Activated CD8-positive, alpha-beta T cell treated with anti-CD3 and anti-CD28 coated beads for 36 hours (primary cell): ENCODE measurements around the gene PHLDB3. TPM values are rescaled to one million over a fixed set of nuclear protein-coding genes. Genes with fewer than 3 reads are reported as not detected.

Experiments
- ATAC-seq: fragments of 200-7000 bp; cut with Tn5 transposase; one replicate; pipeline ENCODE4 v1.10.0; 2021; ENCODE audit warnings: mild to moderate bottlenecking, moderate library complexity
- CTCF ChIA-PET: fragments of 350-600 bp; sonication (Branson Sonifier 250); formaldehyde crosslinking; loops from one replicate; lab custom pipeline; 2021; ENCODE audit warnings: antibody characterized with exemption; lab: Charles Lee
- POLR2A ChIA-PET: fragments of 350-600 bp; sonication (Branson Sonifier 250); formaldehyde crosslinking; loops from one replicate; lab custom pipeline; 2021; ENCODE audit warnings: antibody characterized with exemption; lab: Charles Lee
- DNase-seq: peaks from one replicate; pipeline ENCODE4 v3.0.0-alpha.2; 2020
- H3K27ac Mint-ChIP-seq: one replicate; pipeline ENCODE4 v1.8.0; 2021; ENCODE audit warnings: mild to moderate bottlenecking, mixed read lengths
- H3K27me3 Mint-ChIP-seq: one replicate; pipeline ENCODE4 v1.8.0; 2021; ENCODE audit warnings: mixed read lengths
- H3K36me3 Mint-ChIP-seq: one replicate; pipeline ENCODE4 v1.8.0; 2021; ENCODE audit warnings: low read depth, mixed read lengths
- H3K4me1 Mint-ChIP-seq: one replicate; pipeline ENCODE4 v1.8.0; 2021; ENCODE audit warnings: low read depth, mixed read lengths
- H3K4me3 Mint-ChIP-seq: one replicate; pipeline ENCODE4 v1.8.0; 2021; ENCODE audit warnings: mild to moderate bottlenecking, moderate library complexity, mixed read lengths
- H3K9me3 Mint-ChIP-seq: one replicate; pipeline ENCODE4 v1.8.0; 2021; ENCODE audit warnings: mixed read lengths
- intact Hi-C: fragments of 100-400 bp; cut with micrococcal nuclease; formaldehyde crosslinking; loops from one replicate; pipeline ENCODE4 v1.10.0; 2022
- total RNA-seq, 2 experiments: library from RNA; stranded (reverse); gene quantifications; one replicate each; pipeline ENCODE4 v1.2.3, GENCODE V29; 2021
- TF ChIP-seq, protein P1 (sequence below): fragments of 200-600 bp; IDR thresholded peaks from one replicate; pipeline ENCODE4 v1.8.0; 2022; ENCODE audit warnings: antibody characterized with exemption, mild to moderate bottlenecking

PHLDB3 gene
- total RNA-seq, 2 experiments from 2014 or later: 14.7 to 17.5 TPM

DNA sequence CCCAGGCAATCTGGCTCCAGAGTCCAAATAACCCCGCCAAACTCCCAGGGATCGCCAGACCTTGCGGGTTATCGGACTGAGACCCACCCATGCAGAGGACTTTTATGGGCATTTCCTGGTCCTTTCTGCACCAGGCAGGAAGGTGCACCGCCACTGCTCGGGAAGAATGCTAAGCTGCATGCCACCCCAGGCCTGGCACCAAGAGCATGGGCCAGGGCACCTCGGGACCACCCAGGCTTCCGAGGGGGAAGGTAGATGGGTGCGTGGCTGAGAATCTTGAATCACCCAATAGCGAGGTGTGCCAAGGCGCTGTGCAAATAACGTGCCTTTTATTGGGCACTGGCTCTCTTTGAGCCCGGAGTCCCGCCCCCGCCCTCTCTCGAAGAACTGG, 28.0 kb upstream of the PHLDB3 start:
- peak overlapping the region; percentile 82 for H3K4me3 Mint-ChIP-seq
- POLR2A ChIA-PET: interaction anchor here (0.7 to 1.2 kb wide), 11 partner anchors 23 to 247 kb away, joined by 3 to 6 read pairs (median 3); partner anchors contain the start of genes IRGQ, XRCC1 and ZNF576

DNA sequence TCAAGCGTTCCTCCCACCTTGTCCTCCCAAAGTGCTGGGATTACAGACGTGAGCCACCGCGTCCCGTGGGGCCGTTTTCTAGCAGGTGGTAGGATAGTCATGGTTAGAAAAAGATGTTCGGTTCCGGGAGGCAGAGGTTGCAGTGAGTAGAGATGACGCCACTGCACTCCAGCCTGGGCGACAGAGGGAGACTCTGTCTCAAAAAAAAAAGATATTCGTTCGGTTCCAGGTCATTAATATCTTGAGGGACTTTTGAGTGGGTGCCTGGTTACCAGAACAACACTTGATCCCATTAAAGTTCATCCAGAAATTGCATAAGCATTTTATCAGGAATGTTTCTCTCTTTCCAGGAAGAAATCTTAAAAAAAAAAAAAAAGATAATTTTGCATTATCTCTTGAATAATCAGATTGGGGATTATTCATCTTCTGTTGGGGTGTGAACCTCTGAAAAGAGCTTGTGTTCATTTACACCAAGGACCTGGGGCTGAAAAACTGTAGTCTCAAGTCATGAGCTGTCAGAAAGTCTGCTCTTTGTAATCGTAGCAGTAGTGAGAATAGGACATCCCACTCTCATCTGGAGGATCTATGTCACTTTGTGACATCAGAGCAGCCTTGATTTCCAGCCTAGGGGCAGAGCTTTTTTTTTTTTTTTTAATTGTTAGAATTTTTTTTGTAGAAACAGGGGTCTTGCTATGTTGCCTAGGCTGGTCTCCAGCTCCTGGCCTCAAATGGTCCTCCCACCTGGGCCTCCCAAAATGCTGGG, 23.5 kb upstream of the PHLDB3 start:
- Mint-ChIP-seq H3K4me3 (peak overlapping the region; percentile 43), H3K27ac (peak overlapping the region; percentile 61), H3K4me1 (peaks cover 30% of the 10 kb centered on the region)

More for the DNA sequence above, 28.0 kb upstream of the PHLDB3 start:
- CTCF ChIA-PET: interaction anchor here (1.0 to 8.1 kb wide), 7 partner anchors 13 to 100 kb away, joined by 3 to 75 read pairs (median 9); partner anchors contain the start of genes IRGQ and ZNF576
- peak; percentile 12 for ATAC-seq
- H3K27ac Mint-ChIP-seq: peak overlapping the region; percentile 85
- intact Hi-C loops: loop anchor here (10.0 kb wide), 1 partner anchor 62 kb away; the partner anchor contains the start of genes IRGQ and ZNF576
- DNase-seq: no peak
- no peaks in the 10 kb centered on the region for H3K27me3 Mint-ChIP-seq
- TF ChIP-seq, protein P1, sequence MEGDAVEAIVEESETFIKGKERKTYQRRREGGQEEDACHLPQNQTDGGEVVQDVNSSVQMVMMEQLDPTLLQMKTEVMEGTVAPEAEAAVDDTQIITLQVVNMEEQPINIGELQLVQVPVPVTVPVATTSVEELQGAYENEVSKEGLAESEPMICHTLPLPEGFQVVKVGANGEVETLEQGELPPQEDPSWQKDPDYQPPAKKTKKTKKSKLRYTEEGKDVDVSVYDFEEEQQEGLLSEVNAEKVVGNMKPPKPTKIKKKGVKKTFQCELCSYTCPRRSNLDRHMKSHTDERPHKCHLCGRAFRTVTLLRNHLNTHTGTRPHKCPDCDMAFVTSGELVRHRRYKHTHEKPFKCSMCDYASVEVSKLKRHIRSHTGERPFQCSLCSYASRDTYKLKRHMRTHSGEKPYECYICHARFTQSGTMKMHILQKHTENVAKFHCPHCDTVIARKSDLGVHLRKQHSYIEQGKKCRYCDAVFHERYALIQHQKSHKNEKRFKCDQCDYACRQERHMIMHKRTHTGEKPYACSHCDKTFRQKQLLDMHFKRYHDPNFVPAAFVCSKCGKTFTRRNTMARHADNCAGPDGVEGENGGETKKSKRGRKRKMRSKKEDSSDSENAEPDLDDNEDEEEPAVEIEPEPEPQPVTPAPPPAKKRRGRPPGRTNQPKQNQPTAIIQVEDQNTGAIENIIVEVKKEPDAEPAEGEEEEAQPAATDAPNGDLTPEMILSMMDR: no peak
- H3K9me3 Mint-ChIP-seq: no peaks in the 10 kb centered on the region
- H3K4me1 Mint-ChIP-seq: peaks cover 20% of the 10 kb centered on the region
- H3K36me3 Mint-ChIP-seq: peaks cover 6% of the 10 kb centered on the region

DNA sequence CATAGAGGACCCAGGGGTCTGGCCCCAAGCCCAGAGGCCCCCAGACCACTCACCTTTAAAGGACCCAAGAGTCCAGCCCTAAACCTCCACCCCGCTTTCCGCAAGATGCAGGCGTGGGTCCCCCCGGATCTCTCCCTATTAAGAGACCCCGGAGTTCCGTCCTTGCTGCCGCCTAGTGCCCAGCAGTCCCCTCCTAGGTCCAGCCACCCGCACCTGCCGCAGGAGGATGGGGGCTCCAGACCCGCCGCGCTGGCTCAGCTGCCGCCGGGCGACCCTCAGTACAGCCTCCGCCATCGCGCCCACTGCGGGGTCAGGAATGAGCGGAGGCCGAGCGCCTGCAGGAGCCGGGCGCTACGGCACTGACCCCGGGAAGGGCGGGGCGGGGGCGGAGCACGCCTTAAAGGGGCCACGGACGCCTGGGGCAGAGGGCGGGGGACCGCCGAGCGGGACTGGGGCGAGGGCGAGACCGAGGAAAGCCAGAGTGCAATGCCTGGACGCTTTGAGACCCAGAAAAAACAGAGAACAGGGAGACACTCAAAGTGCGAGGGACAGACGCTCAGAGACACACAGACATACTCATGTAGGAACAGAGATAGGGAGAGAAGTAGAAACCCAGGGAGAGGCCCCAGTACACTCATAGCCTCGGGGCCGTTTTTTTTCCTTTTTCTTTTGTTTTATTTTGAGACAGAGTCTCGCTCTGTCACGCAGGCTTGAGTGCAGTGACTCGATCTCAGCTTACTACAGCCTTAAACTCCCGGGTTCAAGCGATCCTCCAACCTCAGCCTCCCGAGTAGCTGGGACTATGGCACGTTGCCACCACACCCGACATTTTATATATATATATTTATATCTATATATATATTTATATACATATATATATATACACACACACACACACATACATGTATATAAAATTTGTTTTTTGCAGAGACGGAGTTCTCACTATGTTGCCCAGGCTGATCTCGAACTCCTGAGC, 22.6 kb upstream of the PHLDB3 start, which contains the start of gene ETHE1:
Gene ETHE1, minus strand, starts transcription at position 318 of the 976 bp plus-strand sequence. Its CDS starts 24 bp downstream, at position 294.
- peak within 1 kb of the TSS; percentile 97 for H3K27ac Mint-ChIP-seq
- TF ChIP-seq, protein P1: no peak
- POLR2A ChIA-PET: interaction anchor here (0.6 to 2.0 kb wide), 3 partner anchors 48 to 87 kb away, joined by 3 to 6 read pairs (median 4); partner anchors contain the start of gene PINLYP
- no peaks in the 10 kb centered on the region for H3K9me3 Mint-ChIP-seq
- peaks cover 1% of the 10 kb centered on the region for H3K36me3 Mint-ChIP-seq
- CTCF ChIA-PET: interaction anchor here (1.1 to 3.2 kb wide), 7 partner anchors 7 to 80 kb away, joined by 3 to 18 read pairs (median 7); no protein-coding TSS in a partner anchor
- ATAC-seq (peak; percentile 76), DNase-seq (peak; percentile 85)
- intact Hi-C loops: no loop called here
- no peaks in the 10 kb centered on the region for H3K27me3 Mint-ChIP-seq
- peaks cover 25% of the 10 kb centered on the region for H3K4me1 Mint-ChIP-seq
- peak within 1 kb of the TSS; percentile 93 for H3K4me3 Mint-ChIP-seq

More for the DNA sequence above, 23.5 kb upstream of the PHLDB3 start:
- peaks cover 1% of the 10 kb centered on the region for H3K36me3 Mint-ChIP-seq
- ATAC-seq (peak; percentile 8), DNase-seq (peak; percentile 29)
- H3K9me3 Mint-ChIP-seq: no peaks in the 10 kb centered on the region
- intact Hi-C loops: no loop called here
- H3K27me3 Mint-ChIP-seq: no peaks in the 10 kb centered on the region
- TF ChIP-seq, protein P1: no peak
- ChIA-PET CTCF (interaction anchor here (1.2 to 3.2 kb wide), 5 partner anchors 8 to 81 kb away, joined by 4 to 18 read pairs (median 8); no protein-coding TSS in a partner anchor), POLR2A (interaction anchor here (0.6 to 2.0 kb wide), 4 partner anchors 48 to 88 kb away, joined by 3 to 6 read pairs (median 4); partner anchors contain the start of genes IRGQ and PINLYP)

DNA sequence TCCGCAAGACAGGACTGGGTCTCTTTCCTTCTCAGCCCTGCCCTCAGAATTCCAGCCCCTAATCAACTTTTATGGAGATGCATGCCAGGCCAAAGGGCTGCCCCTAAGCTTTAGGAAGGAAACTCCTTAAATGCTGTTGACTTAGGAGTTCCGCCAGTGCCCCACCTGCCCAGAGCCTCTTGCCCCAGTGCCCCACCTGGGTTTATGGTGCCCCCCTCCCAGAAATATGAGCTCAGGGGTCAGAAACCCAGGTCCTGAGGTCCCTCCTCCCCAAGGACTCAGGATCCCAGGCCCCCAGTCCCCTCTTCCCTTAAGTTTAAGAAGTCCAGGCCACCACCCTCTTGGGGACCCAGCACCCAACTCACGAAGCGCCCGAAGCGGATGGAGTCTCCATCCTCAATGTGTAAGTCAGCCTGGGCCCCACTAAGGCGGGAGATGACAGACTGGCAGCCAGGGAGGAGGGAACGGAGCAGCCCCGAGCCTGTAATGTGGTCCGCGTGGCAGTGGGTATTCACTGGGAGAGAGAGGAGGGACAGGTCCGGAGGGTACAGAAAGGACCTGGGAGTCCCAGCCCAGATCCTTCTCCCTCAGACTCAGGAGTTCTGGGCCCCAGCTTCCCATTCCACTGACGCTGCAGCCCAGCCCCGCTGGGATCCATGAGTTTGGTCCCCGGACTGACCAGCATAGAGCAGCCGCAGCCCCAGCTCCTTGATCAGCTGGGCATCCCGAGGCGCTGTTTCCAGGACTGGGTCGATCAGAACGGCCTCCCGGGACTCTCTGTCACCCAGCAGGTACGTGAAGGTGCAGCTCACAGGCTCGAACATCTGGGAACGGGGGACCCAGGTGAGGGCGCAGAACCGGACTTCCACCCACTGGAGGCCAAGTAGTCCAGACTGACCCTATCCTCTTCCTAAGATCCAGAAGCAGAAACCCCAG, 21.6 kb upstream of the PHLDB3 start:
- CTCF ChIA-PET: interaction anchor here (0.8 to 9.4 kb wide), 7 partner anchors 10 to 94 kb away, joined by 3 to 328 read pairs (median 6); no protein-coding TSS in a partner anchor
- TF ChIP-seq, protein P1: no peak
- H3K9me3 Mint-ChIP-seq: no peaks in the 10 kb centered on the region
- peak; percentile 56 for DNase-seq
- POLR2A ChIA-PET: interaction anchor here (0.6 to 1.7 kb wide), 5 partner anchors 12 to 68 kb away, joined by 3 to 6 read pairs (median 3); partner anchors contain the start of gene PHLDB3
- intact Hi-C loops: no loop called here
- H3K4me1 Mint-ChIP-seq: peaks cover 25% of the 10 kb centered on the region
- no peaks in the 10 kb centered on the region for H3K27me3 Mint-ChIP-seq
- peak overlapping the region; percentile 97 for H3K27ac Mint-ChIP-seq
- peak; percentile 13 for ATAC-seq
- H3K36me3 Mint-ChIP-seq: peaks cover 1% of the 10 kb centered on the region
- H3K4me3 Mint-ChIP-seq: peak overlapping the region; percentile 93
